Astrocyte of the cerebellum (primary cell): Measurements from ENCODE around the gene GAB1.

Source experiments
- DNase-seq: peaks from one replicate; pipeline ENCODE4 v3.0.0-alpha.2; 2011; ENCODE audit warnings: low read depth
- H3K4me3 ChIP-seq: 2 replicates; pipeline ENCODE4 v1.5.1; 2011; ENCODE audit warnings: mild to moderate bottlenecking, low read depth, low read length, moderate library complexity
- in situ Hi-C: cut with HindIII; loops from 2 replicates; pipeline ENCODE4 v1.10.0; 2017; ENCODE audit warnings: low sequenced_read_pairs
- TF ChIP-seq, protein P1 (sequence below): IDR thresholded peaks from 2 replicates; pipeline ENCODE4 v1.5.1; 2012; ENCODE audit warnings: low read length, low read depth, moderate library complexity, mild to moderate bottlenecking; ENCODE audit errors: missing control alignments

Gene GAB1

DNA sequence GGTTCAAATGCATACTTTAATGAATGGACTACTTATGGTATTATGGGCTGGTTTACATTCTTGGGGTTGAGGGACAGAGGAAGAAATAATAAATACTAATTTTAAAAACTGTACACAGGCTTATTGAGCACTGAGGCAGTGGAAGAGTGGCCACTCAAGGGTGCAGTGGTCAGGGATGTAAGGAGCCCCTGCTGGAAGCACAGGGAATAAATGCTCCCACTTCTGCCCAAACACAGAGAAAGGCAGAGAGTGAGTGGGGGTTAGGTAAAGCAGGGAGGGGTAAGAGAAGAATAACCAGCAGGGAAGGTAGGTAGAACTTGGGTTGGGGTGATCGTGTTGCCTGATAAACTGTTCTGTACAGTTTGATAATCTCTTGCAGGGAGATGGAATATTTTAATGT lies 60.0 kb downstream of the GAB1 start:
- TF ChIP-seq, protein P1, sequence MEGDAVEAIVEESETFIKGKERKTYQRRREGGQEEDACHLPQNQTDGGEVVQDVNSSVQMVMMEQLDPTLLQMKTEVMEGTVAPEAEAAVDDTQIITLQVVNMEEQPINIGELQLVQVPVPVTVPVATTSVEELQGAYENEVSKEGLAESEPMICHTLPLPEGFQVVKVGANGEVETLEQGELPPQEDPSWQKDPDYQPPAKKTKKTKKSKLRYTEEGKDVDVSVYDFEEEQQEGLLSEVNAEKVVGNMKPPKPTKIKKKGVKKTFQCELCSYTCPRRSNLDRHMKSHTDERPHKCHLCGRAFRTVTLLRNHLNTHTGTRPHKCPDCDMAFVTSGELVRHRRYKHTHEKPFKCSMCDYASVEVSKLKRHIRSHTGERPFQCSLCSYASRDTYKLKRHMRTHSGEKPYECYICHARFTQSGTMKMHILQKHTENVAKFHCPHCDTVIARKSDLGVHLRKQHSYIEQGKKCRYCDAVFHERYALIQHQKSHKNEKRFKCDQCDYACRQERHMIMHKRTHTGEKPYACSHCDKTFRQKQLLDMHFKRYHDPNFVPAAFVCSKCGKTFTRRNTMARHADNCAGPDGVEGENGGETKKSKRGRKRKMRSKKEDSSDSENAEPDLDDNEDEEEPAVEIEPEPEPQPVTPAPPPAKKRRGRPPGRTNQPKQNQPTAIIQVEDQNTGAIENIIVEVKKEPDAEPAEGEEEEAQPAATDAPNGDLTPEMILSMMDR, result peak; percentile 3
- in situ Hi-C loops, result no loop called here
- no peak overlapping the region for H3K4me3 ChIP-seq
- DNase-seq, result no peak

DNA sequence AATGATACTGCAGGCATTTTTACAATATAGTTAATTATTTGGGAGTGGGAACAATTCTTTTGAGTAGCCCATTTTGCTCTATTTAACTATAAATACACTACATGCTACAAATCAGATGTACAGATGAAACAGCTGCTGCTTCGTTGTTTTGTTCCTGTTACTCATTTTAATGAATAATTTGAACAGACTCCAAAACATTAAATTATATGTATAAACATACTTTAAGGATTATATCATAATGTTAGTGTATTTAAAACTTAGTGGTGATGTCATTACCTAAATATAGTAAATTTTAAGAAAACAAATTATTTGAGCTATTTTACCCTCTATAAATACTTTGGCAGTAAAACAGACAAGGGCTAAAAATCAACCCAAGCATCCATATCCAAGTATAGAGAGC lies 60.7 kb downstream of the GAB1 start:
- in situ Hi-C loops, result no loop called here
- no peak overlapping the region for H3K4me3 ChIP-seq
- no peak for DNase-seq
- TF ChIP-seq, protein P1, result no peak

DNA sequence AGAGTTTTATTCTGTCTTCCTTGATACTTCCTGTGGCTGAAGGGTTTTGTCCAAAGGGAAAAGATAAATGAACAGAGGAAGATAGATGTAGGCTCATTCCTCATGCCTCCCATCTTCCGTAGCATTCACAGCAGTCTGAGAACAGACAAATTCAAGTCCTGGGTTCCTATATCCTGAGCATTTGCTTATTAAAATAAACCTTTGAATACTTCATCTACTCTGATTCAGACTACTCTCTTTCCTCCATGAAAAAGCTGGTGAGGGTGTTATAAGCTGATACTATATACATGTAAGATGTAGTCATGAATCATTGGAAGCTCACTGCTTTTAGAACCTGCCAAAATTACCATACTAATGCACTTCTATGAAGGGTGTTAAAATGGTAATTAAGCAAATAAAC lies 61.2 kb downstream of the GAB1 start:
- in situ Hi-C loops, result no loop called here
- TF ChIP-seq, protein P1, result no peak
- H3K4me3 ChIP-seq, result no peak overlapping the region
- no peak for DNase-seq

DNA sequence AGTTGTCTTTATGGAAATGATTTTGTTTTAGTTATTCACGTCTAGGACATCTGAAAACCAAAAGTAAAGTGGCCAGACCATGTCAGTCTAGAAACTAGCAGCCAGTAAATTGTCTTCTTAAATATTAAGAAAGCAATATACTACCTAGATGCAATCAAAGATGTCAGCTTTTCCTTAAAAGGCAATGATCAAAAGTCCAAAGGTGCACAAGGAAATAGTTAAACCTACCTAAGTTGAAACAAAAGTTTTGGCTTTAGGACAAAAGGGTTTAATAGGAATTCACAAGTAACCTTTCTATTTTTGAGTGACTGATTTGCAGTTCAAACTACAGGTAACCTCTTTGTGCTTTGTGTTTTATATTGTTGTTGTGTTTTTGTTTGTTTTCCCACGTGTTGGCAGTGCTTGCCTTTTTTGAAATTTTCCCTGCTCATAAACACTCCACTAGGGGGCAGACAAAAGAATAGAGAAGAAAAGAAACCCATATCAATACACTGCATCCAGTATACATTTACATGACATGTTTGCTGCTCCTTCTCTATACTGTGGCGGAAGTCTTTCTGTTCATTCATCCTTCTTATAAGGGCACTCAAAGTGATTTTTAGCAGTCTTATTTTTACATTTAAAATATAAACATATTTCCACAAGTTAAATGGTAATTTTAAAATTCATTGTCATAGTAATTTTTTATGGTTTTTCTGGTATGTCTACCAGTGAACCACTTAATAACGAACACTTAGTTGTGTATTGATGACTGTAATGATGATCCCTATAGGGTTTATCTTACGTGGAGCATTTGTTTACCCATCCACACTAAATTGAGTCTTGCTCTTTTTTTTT lies 62.7 kb downstream of the GAB1 start:
- TF ChIP-seq, protein P1, result peak; percentile 67
- H3K4me3 ChIP-seq, result no peak overlapping the region
- no peak for DNase-seq
- in situ Hi-C loops, result no loop called here

DNA sequence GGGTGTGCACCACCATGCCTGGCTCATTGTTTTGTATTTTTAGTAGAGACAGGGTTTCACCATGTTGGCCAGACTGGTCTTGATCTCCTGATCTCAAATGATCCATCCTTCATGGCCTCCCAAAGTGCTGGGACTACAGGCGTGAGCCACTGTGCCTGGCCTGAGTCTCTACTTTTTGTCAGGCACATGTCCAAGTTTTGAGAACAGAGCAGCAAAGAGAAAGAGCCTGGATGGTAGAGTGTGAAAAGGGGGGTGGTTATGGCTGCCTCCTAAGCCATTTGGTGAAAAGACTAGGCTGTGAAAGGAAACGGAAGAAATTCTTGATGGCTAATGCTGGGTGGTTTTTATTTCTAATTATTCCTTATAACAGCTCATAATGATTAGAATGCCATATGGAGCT lies 63.4 kb downstream of the GAB1 start:
- in situ Hi-C loops, result no loop called here
- no peak overlapping the region for H3K4me3 ChIP-seq
- TF ChIP-seq, protein P1, result no peak
- DNase-seq, result no peak

DNA sequence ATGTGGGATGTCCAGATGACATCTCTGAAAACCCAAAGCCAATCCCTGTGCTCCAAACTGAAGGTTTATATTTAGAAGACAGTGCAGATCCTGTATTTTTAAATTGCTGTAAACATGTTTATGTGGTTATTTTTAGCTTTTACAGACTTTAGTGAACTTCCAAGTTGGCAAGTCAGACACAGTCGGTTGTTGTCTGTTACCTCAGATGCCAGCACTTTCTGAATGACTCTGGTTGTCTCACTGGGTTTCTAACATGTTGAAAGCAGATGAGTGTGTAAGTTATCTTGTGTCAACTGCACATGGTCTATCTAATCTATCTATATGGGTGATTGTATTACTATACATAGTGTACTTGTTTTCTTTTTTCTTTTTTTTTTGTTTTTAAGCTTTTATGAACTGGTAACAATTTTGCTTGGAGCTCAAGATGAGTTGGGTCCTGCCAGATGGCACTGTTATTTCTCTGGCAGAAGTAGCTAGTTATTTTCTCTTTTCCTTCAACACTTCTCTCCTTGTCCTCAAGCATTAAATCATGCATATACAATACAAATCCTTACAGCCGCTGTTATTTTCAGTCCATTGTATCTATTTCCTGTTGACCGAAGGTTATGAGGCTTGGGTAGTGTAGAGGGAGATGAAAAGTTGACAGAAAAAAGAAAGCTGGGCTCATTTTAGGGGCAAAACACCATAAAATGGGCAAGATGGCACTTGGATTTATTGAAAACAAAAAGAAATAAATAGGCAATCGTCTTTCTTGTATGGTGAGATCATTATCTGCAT lies 66.3 kb downstream of the GAB1 start:
- H3K4me3 ChIP-seq, result no peak overlapping the region
- no peak for DNase-seq
- in situ Hi-C loops, result no loop called here
- TF ChIP-seq, protein P1, result no peak
